GM12865 (cell line): Measurements from ENCODE around the gene NISCH.

Experiments
- DNase-seq: peaks from one replicate; pipeline ENCODE4 v3.0.0; 2010; ENCODE audit warnings: low read depth
- H3K4me3 ChIP-seq: 2 replicates; pipeline ENCODE4 v1.5.1; 2011; ENCODE audit warnings: mild to moderate bottlenecking, low read depth, low read length, control low read depth
- TF ChIP-seq, protein P1 (sequence below): IDR thresholded peaks from 2 replicates; pipeline ENCODE4 v1.5.1; 2011; ENCODE audit warnings: low read length, control low read depth, low read depth, inconsistent platforms; ENCODE audit not compliant: insufficient read depth; ENCODE audit errors: missing control alignments

Gene NISCH

DNA sequence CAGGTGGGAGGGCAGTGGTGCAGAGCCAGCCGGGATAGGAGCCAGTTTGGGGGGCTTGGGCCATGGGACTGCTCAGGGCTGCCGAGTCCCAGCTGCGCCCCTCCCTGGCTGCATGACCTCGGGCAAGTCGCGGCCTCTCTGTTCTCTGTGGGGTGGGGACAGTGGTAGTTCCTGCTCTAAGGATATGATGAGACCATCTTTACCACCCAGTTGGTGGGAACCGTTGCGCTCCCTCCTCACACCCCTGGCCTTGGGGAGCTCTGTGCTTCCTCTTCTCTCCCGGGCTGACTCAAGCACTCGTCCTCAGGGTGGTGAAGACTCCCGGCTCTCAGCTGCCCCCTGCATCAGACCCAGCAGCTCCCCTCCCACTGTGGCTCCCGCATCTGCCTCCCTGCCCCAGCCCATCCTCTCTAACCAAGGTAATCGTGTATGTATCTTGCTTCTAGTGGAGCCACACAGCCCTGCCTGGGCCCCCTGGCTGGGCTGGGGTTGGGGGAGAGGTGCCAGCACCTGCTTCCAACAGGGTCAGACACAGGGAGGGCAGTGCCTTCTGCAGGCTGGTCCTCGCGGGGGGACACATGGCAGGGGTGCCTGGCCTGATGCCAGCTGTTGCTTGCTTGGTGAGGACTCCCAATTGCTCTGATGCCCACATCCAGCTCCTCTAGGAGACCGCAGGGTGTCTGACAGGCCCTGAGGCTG lies 24.6 kb downstream of the NISCH start:
- TF ChIP-seq, protein P1, sequence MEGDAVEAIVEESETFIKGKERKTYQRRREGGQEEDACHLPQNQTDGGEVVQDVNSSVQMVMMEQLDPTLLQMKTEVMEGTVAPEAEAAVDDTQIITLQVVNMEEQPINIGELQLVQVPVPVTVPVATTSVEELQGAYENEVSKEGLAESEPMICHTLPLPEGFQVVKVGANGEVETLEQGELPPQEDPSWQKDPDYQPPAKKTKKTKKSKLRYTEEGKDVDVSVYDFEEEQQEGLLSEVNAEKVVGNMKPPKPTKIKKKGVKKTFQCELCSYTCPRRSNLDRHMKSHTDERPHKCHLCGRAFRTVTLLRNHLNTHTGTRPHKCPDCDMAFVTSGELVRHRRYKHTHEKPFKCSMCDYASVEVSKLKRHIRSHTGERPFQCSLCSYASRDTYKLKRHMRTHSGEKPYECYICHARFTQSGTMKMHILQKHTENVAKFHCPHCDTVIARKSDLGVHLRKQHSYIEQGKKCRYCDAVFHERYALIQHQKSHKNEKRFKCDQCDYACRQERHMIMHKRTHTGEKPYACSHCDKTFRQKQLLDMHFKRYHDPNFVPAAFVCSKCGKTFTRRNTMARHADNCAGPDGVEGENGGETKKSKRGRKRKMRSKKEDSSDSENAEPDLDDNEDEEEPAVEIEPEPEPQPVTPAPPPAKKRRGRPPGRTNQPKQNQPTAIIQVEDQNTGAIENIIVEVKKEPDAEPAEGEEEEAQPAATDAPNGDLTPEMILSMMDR, result no peak
- DNase-seq, result no peak
- H3K4me3 ChIP-seq, result no peak overlapping the region

DNA sequence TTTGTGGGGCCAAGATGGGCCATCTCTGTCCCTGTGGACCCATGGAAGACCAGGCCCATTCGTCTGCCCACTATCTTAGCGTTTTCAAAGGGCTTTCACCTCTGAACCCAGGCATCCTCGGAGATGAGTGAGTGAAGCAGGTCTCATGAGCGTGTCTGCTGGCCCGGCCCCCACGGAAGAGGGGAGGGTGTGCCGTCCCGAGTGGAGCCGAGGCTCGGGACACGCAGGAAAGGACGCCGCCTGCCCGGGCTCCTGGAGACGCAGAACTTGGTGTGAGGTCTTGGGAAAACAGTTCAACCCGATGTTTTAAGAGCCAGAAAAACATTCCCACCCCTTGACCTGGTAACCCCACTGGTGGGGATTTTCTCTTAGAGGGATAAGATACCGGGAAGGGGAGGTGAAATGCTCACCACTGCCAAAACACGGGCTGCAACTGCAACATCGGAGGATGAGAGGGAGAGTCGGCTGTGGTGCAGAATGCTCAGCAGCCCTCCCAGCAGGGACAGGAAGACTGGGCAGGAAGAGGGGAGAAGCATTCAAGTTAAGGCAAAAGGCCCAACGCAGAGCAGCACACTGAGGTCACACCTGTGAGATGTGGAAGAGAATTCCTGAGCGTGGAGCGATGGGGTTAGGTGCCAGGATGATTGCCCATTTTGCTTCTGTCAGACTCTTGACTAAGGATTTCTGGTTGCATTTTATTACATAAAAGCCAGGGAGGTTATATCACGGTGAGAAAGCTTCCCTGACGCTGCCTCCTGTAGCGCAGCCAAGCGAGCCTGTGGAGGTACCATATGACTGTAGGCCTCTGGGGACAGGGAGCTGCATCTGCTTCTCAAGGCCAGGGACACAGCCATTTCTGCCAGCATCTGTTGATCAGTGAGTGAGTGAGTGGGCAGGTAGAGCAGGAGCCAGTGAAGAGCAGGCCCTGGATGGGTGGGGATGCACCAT lies 25.6 kb downstream of the NISCH start:
- H3K4me3 ChIP-seq, result no peak overlapping the region
- TF ChIP-seq, protein P1, result no peak
- DNase-seq, result no peak

DNA sequence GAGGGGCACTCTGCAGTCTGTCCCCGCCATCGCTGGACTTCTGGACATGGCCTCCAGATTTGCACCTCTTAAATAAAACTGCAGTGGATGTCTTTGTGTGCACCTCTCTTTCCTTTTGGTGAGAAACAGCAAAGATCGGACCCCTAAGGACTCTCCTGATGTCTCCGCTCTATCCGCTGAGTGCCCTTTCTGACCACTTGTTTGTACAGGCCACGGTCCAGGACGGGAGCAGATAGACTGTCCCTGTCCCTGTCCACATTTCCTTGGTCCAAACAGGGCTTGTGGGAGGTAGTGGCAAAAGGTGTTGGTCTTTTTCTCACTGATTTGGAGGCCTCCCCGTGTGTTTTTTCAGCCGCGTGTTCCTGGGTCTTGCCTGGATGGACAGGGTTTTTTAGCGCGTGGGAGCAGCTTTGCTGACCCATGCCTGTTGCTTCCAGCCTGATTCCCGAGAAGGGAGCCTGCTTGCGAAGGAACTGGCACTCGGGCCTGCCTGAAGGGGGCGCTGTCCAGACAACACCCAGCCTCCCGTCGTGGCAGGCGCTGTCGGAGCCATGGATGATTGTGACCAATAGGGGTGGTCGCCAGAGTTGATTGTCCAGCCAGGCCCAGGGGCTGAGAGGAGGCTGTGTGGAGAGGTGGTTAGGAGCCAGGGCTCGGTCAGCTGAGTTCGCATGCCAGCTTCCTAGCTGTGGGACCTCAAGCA lies 26.6 kb downstream of the NISCH start:
- no peak for DNase-seq
- TF ChIP-seq, protein P1, result peak; percentile 38
- no peak overlapping the region for H3K4me3 ChIP-seq

GRCh38 chr3:52483081-52483480 lies 27.7 kb downstream of the NISCH start:
- no peak for DNase-seq
- TF ChIP-seq, protein P1, result no peak
- no peak overlapping the region for H3K4me3 ChIP-seq

DNA sequence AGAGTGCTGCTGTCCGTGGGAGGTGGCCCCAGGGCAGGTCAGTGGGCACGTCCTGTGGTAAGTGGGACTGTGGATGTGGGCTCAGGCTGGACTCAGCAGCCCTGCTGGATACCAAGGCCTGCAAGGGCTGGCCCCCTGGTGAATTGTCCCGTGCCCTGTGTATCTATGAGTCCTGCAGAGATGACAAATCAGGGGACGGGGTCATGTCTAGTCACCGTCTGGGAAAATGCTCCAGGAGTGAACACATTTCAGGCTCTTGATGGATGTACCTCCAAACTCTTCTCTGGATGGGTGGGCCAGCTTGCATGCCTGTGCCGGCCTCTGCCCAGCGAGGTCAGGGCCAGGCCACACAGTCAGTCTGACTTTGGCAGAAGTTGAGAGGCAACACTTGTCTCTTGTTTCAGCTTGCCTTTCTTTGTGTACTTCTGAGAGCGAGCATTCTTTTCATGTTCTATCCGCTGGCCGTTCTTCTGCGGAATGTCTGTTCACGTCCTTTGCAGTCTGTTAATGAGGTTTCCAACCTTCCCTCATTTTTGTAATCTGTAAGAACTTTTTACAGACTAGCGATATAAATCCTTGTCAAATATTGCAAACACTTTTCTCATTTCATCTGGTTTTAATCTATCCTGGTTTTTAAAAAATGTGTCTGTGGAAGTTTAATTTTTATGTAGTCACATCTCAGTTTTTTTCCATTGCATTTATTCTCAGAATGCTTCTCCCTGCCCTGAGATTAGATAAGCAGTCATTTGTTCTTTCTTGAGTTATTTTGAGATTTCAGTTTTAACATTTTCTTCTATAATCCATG lies 28.4 kb downstream of the NISCH start:
- no peak for DNase-seq
- TF ChIP-seq, protein P1, result no peak
- no peak overlapping the region for H3K4me3 ChIP-seq

- no peak overlapping the region for H3K4me3 ChIP-seq
- TF ChIP-seq, protein P1, result no peak
- no peak for DNase-seq
Observed at GRCh38 chr3:52484680-52485461, 29.5 kb downstream of the NISCH start.
